ENCODE results near the gene PTPRE.

GRCh38 chr10:128017822-128018221 is 110.9 kb downstream of the PTPRE start:
- TF ChIP-seq CTCF (IDR thresholded peaks at IDR 0.05) = no peak
- no peak for TF ChIP-seq EP300 (IDR thresholded peaks at IDR 0.05)
